ENCODE data around the gene CALCA.
A peak's percentile ranks its signal among the peaks of the same experiment; 100 is the strongest.
"Not testable (repeated sequence)": the region's sequence is repeated elsewhere in the genome, so short reads cannot be mapped to it uniquely, and the experiment has no call there.

Gene CALCA

DNA sequence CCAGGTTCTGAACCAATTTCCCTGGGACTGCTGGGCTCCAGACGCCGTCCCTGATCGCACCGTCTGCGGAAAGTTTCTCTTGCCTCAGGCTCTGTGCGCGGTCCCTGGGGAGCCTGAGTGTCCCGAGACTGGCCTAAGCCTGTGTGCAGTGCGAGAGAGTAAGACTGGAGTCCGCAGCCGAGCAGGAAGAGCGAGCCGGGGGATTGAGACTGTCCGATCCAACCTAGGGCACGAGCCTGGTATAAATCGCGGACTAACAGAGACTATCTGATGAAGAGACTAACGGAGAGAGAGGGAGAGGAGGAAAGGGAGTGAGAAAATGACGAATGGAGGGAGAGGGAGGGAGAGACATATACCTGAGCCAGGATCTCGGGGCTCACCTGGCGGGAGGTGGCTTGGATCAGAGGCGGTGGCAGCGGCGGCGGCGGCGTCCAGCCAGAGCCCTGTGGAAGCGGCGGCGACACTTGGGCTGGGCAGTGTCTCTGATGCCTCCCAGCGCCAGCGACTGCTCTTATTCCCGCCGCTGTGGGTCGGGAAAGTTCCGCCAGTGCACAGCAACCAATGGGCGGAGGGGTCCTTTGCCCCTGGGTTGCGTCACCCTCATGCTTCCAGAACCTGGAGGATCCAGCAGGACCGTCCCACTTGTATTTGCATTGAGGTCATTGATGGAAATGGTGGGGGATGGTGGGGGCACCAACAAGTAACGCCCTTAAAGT is at the start of gene CALCA:
TSS of gene CALCA (minus strand) at position 487 of the 716 bp plus-strand sequence. CDS start 1,159 bp downstream, outside the sequence.
- DNase-seq (ENCODE audit: low spot score): no peak

DNA sequence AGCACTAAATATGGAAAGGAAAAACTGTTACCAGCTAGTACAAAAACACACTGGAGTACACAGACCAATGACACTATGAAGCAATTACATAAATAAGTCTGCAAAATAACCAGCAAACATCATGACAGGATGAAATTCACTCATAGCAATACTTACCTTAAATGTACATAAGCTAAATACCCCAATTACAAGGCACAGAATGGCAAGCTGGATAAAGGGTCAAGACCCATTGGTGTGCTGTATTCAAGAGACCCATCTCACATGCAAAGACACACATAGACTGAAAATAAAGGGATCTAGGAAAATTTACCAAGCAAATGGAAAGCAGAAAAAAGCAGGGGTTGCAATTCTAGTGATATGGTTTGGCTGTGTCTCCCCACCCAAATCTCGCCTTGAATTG is 44.0 kb upstream of the CALCA start:
- no peak for DNase-seq (ENCODE audit: low spot score)

DNA sequence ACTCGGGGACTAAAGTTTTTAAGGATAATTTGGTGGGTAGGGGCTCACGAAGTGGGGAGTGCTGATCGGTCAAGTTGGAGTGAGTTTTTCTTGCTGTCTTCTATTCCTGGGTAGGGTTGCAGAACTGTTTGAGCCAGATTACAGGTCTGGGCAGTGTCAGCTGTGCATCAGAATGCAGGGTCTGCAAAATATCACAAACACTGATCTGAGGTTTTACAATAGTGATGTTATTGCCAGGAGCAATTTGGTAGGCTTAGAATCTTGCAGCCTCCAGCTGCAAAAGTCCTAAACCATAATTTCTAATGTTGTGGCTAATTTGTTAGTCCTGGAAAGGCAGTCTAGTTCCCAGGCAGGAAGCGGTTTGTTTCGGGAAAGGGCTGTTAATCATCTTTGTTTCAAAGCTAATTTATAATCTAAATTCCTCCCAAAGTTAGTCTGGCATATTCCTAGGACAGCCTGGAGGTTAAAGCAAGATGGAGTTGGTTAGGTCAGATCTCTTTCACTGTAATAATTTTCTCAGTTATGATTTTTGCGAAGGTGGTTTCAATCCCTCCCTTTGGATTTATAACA is 39.7 kb upstream of the CALCA start:
- DNase-seq (ENCODE audit: low spot score): no peak

- no peak for DNase-seq (ENCODE audit: low spot score)
Measured at GRCh38 chr11:15010865-15011264, 38.7 kb upstream of the CALCA start.

DNA sequence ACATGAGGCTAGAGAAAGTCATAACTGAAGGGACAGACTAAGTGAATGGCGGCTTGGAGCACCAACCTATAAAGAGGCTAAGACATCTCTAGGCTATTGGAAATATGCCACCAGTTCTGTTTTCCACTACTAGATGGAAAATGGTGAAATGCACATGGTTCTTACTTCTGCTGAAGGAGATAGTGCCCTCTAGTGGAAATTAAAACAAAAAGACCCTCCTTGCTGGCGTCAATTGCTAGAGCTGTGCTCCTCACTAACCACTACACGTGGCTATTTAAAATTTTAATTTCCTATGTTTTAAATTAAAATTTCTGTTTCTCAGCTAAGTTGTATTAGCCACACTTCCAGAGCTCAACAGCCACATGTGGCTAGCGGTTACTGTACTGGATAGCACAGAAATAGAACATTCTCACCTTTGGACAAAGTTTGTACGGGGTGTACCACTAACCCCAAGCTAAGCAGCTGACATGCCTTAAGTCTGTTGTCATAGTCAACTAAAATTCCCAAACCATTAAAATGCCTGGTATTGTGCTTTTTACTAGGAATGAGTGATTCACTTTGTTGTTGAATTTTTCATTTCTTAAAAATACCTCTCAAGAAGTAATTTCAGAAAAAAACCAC is 34.1 kb upstream of the CALCA start:
- peak; percentile 30 for DNase-seq (ENCODE audit: low spot score)

DNA sequence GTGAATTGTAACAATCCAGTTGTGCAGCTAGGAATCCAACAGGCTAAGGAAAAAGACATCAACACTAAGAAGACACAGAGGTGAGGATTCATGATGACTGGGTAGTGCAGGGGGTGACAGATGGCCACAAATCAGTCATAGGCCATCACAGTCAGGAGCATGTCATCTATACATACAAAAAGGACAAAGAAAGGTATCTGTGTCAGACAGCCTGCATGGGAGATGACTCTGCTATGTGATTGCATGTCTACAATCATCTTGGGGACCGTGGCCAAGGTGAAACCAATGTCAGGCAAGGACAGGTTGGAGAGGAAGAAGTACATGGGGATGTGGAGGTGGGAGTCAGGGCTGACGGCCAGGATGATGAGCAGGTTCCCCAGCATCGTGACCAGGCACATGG is 16.0 kb upstream of the CALCA start:
- not testable (repeated sequence) for DNase-seq (ENCODE audit: low spot score)

DNA sequence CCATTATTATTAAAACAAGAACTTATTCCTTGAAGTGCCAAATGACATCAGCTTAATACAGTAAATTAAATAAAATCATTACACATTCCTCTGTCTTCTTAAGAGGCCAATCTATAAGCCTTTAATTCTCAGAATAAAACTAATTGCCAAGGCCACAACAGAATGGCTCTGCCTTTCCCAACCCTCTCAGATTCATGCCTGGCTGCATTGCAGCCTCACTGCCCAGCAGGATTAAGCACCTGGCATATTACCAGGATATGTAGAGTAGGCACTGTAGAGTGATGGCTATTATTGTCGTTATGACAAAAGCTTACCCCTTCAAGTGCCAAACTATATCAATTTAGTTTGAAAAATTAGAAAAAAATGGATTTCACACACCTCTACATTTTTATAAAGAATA is 9.4 kb upstream of the CALCA start:
- no peak for DNase-seq (ENCODE audit: low spot score)

- DNase-seq (ENCODE audit: low spot score): no peak
Measured at GRCh38 chr11:14980854-14981253, 8.7 kb upstream of the CALCA start.

- DNase-seq (ENCODE audit: low spot score): no peak
Measured at GRCh38 chr11:14977101-14977880, 5.1 kb upstream of the CALCA start.

DNA sequence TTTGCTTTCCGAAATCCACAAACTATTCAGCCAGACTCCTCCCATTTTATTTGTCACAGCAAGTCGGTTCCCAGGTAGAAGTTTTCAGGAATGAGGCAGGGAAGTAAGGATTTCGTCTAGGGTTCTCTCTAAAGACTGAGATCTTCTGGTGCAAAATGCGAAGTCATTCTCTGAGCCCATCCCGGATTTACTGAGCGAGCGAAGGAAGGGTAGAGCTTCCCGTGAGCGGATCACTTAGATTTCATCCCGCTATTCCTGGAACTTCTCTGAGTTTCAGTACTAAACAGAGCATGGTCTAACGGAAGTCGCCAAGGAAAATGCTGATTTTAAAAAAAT is 3.1 kb upstream of the CALCA start:
- DNase-seq (ENCODE audit: low spot score): no peak

DNA sequence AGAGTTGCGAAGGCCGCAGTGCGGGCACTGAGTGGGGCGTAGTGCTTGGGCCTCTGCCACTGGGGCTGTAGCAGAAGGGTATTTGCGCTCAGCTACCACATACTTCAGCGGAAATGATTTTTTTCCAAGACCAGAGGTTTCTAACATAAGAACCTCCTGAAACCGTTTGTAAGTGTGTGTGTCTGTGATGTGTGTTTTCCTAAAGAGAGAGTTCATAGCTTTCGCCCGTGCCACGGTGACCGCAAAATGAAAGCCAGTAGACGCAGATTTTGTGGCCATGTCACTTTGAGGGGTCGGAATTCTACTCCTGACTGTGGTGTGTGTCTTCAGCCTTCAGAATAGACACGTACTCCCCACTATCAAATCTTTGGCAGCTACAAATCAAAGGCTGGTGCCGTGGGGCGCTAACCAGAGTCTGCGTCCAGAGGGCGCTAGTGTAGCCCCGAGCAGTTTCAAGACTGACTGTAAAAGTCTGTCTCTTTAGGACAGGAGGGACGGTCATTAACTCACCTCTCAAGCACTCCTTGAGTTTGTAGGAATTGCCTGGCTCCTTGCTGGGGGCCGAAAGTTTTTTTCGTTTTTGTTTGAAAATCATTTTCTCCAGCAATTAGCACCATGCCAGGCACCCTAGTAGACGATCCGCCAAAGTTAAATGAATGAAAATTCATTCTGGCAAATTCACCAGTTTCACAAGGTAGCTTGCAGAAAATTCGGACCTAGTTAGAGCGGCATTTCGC is 2.5 kb upstream of the CALCA start:
- peak; percentile 37 for DNase-seq (ENCODE audit: low spot score)

- DNase-seq (ENCODE audit: low spot score): peak; percentile 3
Measured at GRCh38 chr11:14973621-14974514, 1.7 kb upstream of the CALCA start.

DNA sequence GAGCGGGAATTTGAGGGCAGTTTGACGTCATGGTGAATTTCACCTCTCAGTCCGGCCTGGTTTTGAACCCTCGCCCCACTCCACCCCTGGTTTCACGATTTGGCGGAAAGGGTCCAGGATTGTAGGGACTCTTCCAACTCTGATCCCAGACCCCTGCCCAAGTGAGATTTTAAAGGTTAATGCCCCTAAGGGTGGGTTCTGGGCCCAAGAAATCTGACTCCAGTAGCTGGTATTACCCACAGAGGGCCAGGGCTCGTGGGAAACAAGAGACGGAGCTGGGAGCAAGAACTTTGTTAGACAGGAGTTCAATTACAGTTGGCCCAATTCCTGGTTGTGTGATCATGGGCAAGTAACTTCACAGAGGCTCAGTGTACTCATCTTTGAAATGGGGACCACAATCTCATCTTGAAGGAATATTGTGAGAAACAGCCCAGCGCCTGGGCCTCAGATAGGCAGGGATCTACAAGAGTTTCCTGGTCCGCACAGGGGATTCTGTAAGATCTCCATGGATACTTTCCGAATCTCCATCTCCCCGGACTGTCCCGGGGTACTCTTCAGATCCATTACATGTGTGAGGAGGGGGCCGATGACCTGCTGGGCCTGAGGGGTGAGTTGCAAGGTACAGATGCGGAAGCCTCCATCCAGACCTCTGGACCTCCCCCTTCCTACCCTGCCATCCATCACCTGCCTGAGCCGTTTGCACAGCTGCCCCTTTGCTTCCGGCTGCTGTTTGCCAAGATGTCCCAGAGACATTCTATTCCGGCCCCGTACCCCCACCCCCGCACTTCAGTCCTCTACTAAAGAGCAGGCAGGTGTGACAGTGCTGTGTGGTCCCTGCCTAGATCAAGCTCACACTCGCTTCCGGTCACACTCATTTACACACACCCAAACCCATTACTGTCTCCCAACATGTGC is 687 bp upstream of the CALCA start:
- DNase-seq (ENCODE audit: low spot score): no peak

DNA sequence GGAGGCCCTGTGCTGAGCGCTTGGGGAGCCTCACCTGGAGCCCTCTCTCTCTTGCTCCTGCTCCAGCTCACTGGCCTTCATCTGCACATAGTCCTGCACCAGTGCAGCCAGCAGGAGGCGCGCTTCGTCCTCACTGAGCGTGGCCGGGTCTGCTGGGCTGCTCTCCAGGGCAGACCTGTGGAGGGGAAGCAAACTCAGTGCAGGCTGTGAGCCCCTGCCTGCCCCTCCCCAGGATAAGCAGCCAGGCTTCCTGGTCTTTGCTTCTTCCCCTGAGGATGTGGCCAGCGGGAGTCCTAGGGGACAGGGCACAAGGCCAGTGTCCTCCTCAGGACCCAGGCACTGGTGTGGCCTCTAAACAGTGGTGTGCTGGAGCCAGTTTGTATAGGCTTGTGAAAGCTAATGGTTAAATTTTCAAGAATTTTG is 2.2 kb downstream of the CALCA start:
- DNase-seq (ENCODE audit: low spot score): peak; percentile 16

DNA sequence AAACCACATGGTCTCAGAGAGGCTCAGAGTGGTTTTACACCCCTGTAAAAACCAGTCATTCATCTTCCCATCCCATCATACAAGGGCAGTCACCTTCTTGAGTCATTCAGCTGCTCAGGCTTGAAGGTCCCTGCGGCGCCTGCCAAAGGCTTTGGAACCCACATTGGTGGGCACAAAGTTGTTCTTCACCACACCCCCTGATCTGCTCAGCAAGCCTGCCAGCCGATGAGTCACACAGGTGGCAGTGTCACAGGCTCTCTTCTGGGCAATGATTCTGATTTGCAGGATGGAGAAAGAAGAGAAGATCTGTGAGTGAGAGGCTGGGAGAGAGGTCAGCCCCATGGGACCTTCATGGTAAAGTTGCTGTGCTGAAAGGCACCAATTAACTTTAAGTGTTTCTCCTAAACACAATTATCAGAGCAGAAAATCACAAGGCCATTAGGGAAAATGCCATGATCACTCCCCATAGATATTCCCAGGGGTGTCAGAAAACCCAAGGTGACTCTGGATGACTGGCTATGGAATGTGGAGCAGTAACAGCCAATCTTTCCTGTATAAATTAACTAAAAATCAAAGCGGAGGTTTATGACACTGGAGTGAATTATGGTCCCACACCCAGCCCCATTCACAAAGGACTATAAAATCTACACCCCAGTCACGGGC is 4.4 kb downstream of the CALCA start:
- DNase-seq (ENCODE audit: low spot score): no peak

GRCh38 chr11:14956111-14956510 is 16.0 kb downstream of the CALCA start:
- DNase-seq (ENCODE audit: low spot score): no peak

- DNase-seq (ENCODE audit: low spot score): no peak
Measured at GRCh38 chr11:14954581-14954980, 17.6 kb downstream of the CALCA start.

DNA sequence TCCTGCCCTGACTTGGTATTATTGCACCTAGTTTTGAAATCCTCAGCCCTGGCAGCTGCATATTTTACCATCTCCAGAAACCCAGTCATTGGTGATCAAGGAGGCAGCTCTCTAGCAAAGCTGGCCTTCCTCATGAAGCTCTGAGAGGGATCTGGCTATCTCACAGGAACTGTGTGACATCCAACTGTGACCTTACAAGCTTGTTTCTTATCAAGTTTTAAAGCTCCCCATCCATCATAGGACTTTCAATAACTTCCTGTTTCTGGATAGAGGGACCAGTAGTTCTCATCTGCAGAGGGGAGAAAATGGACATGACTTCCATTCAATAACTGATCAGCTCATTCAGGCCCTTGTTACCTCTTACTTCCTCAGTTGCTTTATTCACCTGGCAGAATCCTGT is 18.2 kb downstream of the CALCA start:
- DNase-seq (ENCODE audit: low spot score): no peak

DNA sequence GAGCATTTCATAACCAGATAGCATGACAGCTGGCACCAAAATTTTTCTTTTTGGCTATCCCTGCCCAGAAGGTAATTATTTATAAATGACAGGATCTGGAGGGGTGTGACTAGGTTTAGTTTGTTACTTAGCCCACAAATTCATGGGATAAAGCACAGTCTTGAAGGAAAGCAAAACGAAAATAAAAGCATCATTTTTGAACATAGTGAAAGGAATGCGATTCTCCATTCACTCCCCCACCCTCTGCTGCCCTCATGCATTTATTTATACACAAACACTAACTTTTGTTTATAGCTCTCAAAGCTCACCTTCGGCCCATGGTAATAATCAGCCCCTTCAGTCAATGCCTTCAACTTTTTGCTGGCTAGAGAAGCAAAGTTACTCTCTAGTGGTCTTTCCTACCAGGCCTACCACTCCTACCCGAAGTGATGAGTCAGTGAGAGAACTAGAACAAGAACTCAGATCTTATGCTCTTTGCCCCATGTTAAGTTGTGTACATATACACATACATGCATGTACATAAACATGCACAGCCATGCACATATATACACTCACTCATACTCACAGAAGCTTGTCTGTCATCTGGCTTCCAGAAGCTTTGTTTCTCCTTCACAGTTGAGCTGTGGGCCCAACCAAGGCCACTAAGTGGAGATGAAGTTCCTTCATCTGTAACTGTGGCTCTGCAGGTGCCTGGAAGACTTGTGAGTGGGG is 22.6 kb downstream of the CALCA start:
- no peak for DNase-seq (ENCODE audit: low spot score)
